ENCODE measurements around the gene ELAPOR1. TPM values are rescaled to one million over a fixed set of nuclear protein-coding genes. Genes with fewer than 3 reads are reported as not detected.

Gene ELAPOR1
- polyA plus RNA-seq, 1 donor from 2014 or later: 16.8 TPM

- no peaks in the 10 kb centered on the region for H3K27me3 ChIP-seq (ENCODE audit: insufficient read depth, low read depth, low read length)
- H3K27ac ChIP-seq (ENCODE audit: low read length): no peak overlapping the region
- no peak overlapping the region for H3K4me3 ChIP-seq (ENCODE audit: low read length)
- TF ChIP-seq SMC3 (conservative IDR thresholded peaks at IDR 0.05; ENCODE audit: poor library complexity): no peak
- TF ChIP-seq RAD21 (conservative IDR thresholded peaks at IDR 0.05): no peak
- no peak for TF ChIP-seq TAF1 (IDR thresholded peaks at IDR 0.05; ENCODE audit: low read depth)
- no peak for TF ChIP-seq CTCF (IDR thresholded peaks at IDR 0.05; ENCODE audit: poor library complexity, severe bottlenecking)
- TF ChIP-seq EZH2 (IDR thresholded peaks at IDR 0.05; ENCODE audit: borderline replicate concordance, insufficient read depth, low read length, poor library complexity, severe bottlenecking): no peak
- no peak for TF ChIP-seq MXI1 (conservative IDR thresholded peaks at IDR 0.05; ENCODE audit: poor library complexity, severe bottlenecking)
- no peak for TF ChIP-seq POLR2AphosphoS5 (IDR thresholded peaks at IDR 0.05)
- TF ChIP-seq EP300 (conservative IDR thresholded peaks at IDR 0.05; ENCODE audit: poor library complexity, severe bottlenecking): no peak
- no peak for TF ChIP-seq REST (IDR thresholded peaks at IDR 0.05; ENCODE audit: borderline replicate concordance)
- H3F3A ChIP-seq (ENCODE audit: insufficient read depth, low read length, poor library complexity, severe bottlenecking): no peaks in the 10 kb centered on the region
- no peak overlapping the region for H3K9ac ChIP-seq (ENCODE audit: low read length)
- H4K20me1 ChIP-seq (ENCODE audit: insufficient read depth): no peaks in the 10 kb centered on the region
- H3K36me3 ChIP-seq (ENCODE audit: insufficient read depth, low read length): no peaks in the 10 kb centered on the region
- H3K9me2 ChIP-seq (ENCODE audit: insufficient read depth, low read length): no peaks in the 10 kb centered on the region
- no peak overlapping the region for H2AFZ ChIP-seq (ENCODE audit: low read depth, low read length)
- H3K79me2 ChIP-seq (replicated peaks; ENCODE audit: insufficient read depth, low read length): no peaks in the 10 kb centered on the region
- H3K4me2 ChIP-seq (ENCODE audit: low read length): no peak overlapping the region
- H3K9me3 ChIP-seq (ENCODE audit: low read length): no peaks in the 10 kb centered on the region
Measured at GRCh38 chr1:109163551-109163950, 49.6 kb downstream of the ELAPOR1 start.

Small RNA genes within 50 kb of the gene (small RNA-seq; reads per million reads assigned to genes)
- gene AL356488.2: 0 reads per million in 3 experiments

Other genes with a start within 250 kb of the ELAPOR1 start
- gene GPSM2, start 237.1 kb upstream of the ELAPOR1 start, polyA plus RNA-seq: 5.3 and 6.7 TPM in 2 replicates
- 27.8 and 28.7 TPM in 2 replicates for gene CLCC1, start 150.6 kb upstream of the ELAPOR1 start, polyA plus RNA-seq
- gene WDR47, start 72.0 kb upstream of the ELAPOR1 start, polyA plus RNA-seq: 65.7 and 76.3 TPM in 2 replicates
- 60.1 and 61.4 TPM in 2 replicates for gene TAF13, start 38.1 kb upstream of the ELAPOR1 start, polyA plus RNA-seq
- gene TMEM167B, start 23.4 kb upstream of the ELAPOR1 start, polyA plus RNA-seq: 52.2 and 53.9 TPM in 2 replicates
- 274 and 281 TPM in 2 replicates for gene SARS1, start 99.8 kb downstream of the ELAPOR1 start, polyA plus RNA-seq
- gene CELSR2, start 135.4 kb downstream of the ELAPOR1 start, polyA plus RNA-seq: 7.9 and 9.5 TPM in 2 replicates
- gene PSRC1, start 169.0 kb downstream of the ELAPOR1 start, polyA plus RNA-seq: 5.4 and 7.9 TPM in 2 replicates
- 0.78 and 1.6 TPM in 2 replicates for gene MYBPHL, start 192.9 kb downstream of the ELAPOR1 start, polyA plus RNA-seq

All from neural cell (in vitro differentiated cells).